Measurements from ENCODE around the gene ARMC3. TPM values are rescaled to one million over a fixed set of nuclear protein-coding genes. Genes with fewer than 3 reads are reported as not detected.

ARMC3 gene
- polyA plus RNA-seq, 3 donors: not detected

DNA sequence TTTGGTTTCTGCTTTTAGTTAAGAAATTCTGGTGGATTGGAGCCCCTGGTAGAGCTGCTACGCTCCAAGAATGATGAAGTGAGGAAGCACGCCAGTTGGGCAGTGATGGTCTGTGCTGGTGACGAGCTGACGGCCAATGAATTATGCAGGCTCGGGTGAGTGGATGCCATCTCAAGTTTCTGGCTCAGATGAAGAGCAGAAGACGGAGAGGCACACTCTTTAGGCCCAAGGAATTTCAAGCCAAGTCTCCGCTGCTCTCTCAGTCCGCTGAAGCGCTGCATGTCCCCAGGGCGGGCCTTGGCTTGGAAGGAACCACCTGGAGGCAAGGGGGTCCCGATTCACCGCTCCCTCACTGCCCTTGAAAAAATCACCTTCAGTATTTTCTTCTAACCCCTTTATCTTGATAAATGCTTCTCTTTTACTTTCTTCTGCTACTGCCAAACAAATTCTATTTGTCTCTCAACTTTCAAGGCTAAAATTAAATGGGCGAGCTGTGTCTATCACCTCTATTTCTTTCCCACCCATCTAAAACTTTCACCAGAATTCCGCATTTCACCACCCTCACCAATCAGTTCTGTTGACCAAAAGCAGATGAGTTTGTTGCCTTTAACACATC, 74.2 kb downstream of the ARMC3 start:
- Mint-ChIP-seq H3K27me3 (ENCODE audit: low read depth in 3 of 3) (peaks cover 3 to 13% (median 10%) of the 10 kb centered on the region in 3 donors), H3K4me1 (no peaks in the 10 kb centered on the region), H3K4me3 (no peak overlapping the region), H3K27ac (no peak overlapping the region), H3K9me3 (peaks cover 0 to 2% (median 0%) of the 10 kb centered on the region in 7 donors), H3K36me3 (no peaks in the 10 kb centered on the region)
- no peak overlapping the region for H3K27ac ChIP-seq (ENCODE audit: low read depth in 1 of 2, low read length in 2 of 2)
- H2AFZ ChIP-seq (ENCODE audit: insufficient read depth, low read depth, low read length, poor library complexity, severe bottlenecking): no peak overlapping the region
- DNase-seq: no peak
- no peak overlapping the region for H3K9ac ChIP-seq (ENCODE audit: insufficient read depth, low read length, poor library complexity, severe bottlenecking)
- 99% methylated on average over 14 of the region's 14 CpGs for WGBS (ENCODE audit: insufficient coverage)
- no peak overlapping the region for H3K4me3 ChIP-seq (replicated peaks in 1 of 3; ENCODE audit: low read depth in 2 of 3, low read length in 3 of 3)
- TF ChIP-seq, protein P1, sequence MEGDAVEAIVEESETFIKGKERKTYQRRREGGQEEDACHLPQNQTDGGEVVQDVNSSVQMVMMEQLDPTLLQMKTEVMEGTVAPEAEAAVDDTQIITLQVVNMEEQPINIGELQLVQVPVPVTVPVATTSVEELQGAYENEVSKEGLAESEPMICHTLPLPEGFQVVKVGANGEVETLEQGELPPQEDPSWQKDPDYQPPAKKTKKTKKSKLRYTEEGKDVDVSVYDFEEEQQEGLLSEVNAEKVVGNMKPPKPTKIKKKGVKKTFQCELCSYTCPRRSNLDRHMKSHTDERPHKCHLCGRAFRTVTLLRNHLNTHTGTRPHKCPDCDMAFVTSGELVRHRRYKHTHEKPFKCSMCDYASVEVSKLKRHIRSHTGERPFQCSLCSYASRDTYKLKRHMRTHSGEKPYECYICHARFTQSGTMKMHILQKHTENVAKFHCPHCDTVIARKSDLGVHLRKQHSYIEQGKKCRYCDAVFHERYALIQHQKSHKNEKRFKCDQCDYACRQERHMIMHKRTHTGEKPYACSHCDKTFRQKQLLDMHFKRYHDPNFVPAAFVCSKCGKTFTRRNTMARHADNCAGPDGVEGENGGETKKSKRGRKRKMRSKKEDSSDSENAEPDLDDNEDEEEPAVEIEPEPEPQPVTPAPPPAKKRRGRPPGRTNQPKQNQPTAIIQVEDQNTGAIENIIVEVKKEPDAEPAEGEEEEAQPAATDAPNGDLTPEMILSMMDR (IDR thresholded peaks at IDR 0.05): no peak
- no peaks in the 10 kb centered on the region for H3K9me3 ChIP-seq (replicated peaks in 1 of 2; ENCODE audit: control insufficient read depth in 1 of 2, insufficient read depth in 1 of 2, low read length in 2 of 2)
- H3K36me3 ChIP-seq (replicated peaks in 1 of 2; ENCODE audit: control insufficient read depth in 1 of 2, insufficient read depth in 2 of 2, low read length in 2 of 2): no peaks in the 10 kb centered on the region
- H3K79me2 ChIP-seq (ENCODE audit: insufficient read depth, low read length): no peaks in the 10 kb centered on the region
- no peak overlapping the region for H3K4me2 ChIP-seq (replicated peaks; ENCODE audit: extremely low read depth, low read length, poor library complexity, severe bottlenecking)
- intact Hi-C loops (cut with micrococcal nuclease): no loop called here
- no peaks in the 10 kb centered on the region for H3K4me1 ChIP-seq (ENCODE audit: control insufficient read depth in 1 of 2, insufficient read depth in 2 of 2, low read length in 2 of 2)
- no peaks in the 10 kb centered on the region for H4K20me1 ChIP-seq (ENCODE audit: insufficient read depth, low read length)
- H3K27me3 ChIP-seq (ENCODE audit: control insufficient read depth in 2 of 2, insufficient read depth in 2 of 2, low read length in 2 of 2): no peaks in the 10 kb centered on the region

- Histone ChIP-seq H3K4me1 (ENCODE audit: control insufficient read depth in 1 of 2, insufficient read depth in 2 of 2, low read length in 2 of 2) (no peaks in the 10 kb centered on the region), H3K27me3 (ENCODE audit: control insufficient read depth in 2 of 2, insufficient read depth in 2 of 2, low read length in 2 of 2) (no peaks in the 10 kb centered on the region), H3K4me3 (replicated peaks in 1 of 3; ENCODE audit: low read depth in 2 of 3, low read length in 3 of 3) (no peak overlapping the region), H3K4me2 (replicated peaks; ENCODE audit: extremely low read depth, low read length, poor library complexity, severe bottlenecking) (no peak overlapping the region), H3K9ac (ENCODE audit: insufficient read depth, low read length, poor library complexity, severe bottlenecking) (no peak overlapping the region), H4K20me1 (ENCODE audit: insufficient read depth, low read length) (no peaks in the 10 kb centered on the region), H2AFZ (ENCODE audit: insufficient read depth, low read depth, low read length, poor library complexity, severe bottlenecking) (no peak overlapping the region), H3K9me3 (replicated peaks in 1 of 2; ENCODE audit: control insufficient read depth in 1 of 2, insufficient read depth in 1 of 2, low read length in 2 of 2) (no peaks in the 10 kb centered on the region), H3K27ac (ENCODE audit: low read depth in 1 of 2, low read length in 2 of 2) (no peak overlapping the region), H3K36me3 (replicated peaks in 1 of 2; ENCODE audit: control insufficient read depth in 1 of 2, insufficient read depth in 2 of 2, low read length in 2 of 2) (no peaks in the 10 kb centered on the region), H3K79me2 (ENCODE audit: insufficient read depth, low read length) (no peaks in the 10 kb centered on the region)
- no peak overlapping the region for H3K27ac Mint-ChIP-seq
- TF ChIP-seq, protein P1 (IDR thresholded peaks at IDR 0.05): no peak
- no peaks in the 10 kb centered on the region for H3K4me1 Mint-ChIP-seq
- no peak for DNase-seq
- H3K27me3 Mint-ChIP-seq (ENCODE audit: low read depth in 3 of 3): peaks cover 2 to 14% (median 12%) of the 10 kb centered on the region in 3 donors
- H3K36me3 Mint-ChIP-seq: no peaks in the 10 kb centered on the region
- H3K4me3 Mint-ChIP-seq: no peak overlapping the region
- peaks cover 0 to 2% (median 0%) of the 10 kb centered on the region in 7 donors for H3K9me3 Mint-ChIP-seq
- intact Hi-C loops (cut with micrococcal nuclease): no loop called here
- WGBS (ENCODE audit: insufficient coverage): 95% methylated on average over 7 of the region's 12 CpGs
Measured at GRCh38 chr10:23005150-23005549, 77.3 kb downstream of the ARMC3 start.
